A673 (cell line): ENCODE measurements around the gene RASGRP2.

ENCODE experiments used
- CTCF ChIP-seq: fragments of 300-800, 200-600 bp; sonication (generic); conservative IDR thresholded peaks from 2 replicates; pipeline ENCODE4 v1.5.1; 2017; ENCODE audit warnings: low read depth, mild to moderate bottlenecking, antibody characterized with exemption, low read length, moderate library complexity, mixed read lengths
- EZH2 ChIP-seq: fragments of 200-600 bp; sonication (generic); IDR thresholded peaks from 2 replicates; pipeline ENCODE4 v1.6.1; 2017; ENCODE audit warnings: borderline replicate concordance, low read depth, mild to moderate bottlenecking, mixed read lengths, antibody characterized with exemption, low read length; ENCODE audit not compliant: poor library complexity, severe bottlenecking

- TF ChIP-seq CTCF (no peak), EZH2 (no peak)
Observed at GRCh38 chr11:64705501-64705900, 38.4 kb downstream of the RASGRP2 start.
